ENCODE data around the gene KIF6. TPM values are rescaled to one million over a fixed set of nuclear protein-coding genes. Genes with fewer than 3 reads are reported as not detected.

KIF6 gene
- total RNA-seq, 1 experiment from 2014 or later = not detected

DNA sequence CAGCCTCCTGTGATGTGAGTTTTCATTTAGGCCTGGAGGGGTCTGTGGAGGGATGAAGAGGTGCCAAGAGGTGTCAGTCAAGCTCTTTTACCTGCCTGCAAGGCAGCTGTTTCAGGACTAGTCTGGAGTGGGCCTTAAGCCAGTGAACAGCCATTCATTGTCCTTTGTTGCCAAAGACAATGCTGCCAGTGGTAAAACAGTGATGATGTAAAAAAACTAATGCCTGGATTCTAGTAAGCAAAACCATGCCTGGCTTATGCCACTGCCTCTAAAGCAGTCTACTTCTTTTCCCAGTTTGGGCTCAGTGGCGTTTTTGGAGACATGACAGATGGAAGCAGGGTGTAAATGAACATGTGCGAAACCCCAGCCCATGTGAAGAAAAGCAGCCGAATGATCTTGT lies 309.2 kb downstream of the KIF6 start:
- POLR2A ChIA-PET = no interaction called here
- Histone ChIP-seq H3K27me3 (ENCODE audit: insufficient read depth, low read length) (no peaks in the 10 kb centered on the region), H4K20me1 (ENCODE audit: insufficient read depth) (no peaks in the 10 kb centered on the region), H3K4me2 (ENCODE audit: low read length) (no peak overlapping the region), H3K9me2 (ENCODE audit: insufficient read depth) (no peaks in the 10 kb centered on the region), H3K36me3 (ENCODE audit: control insufficient read depth in 1 of 2, insufficient read depth in 2 of 2, low read length in 2 of 2) (no peaks in the 10 kb centered on the region), H2AFZ (ENCODE audit: low read depth, low read length, poor library complexity, severe bottlenecking) (no peak overlapping the region), H3K27ac (ENCODE audit: low read depth, low read length) (no peak overlapping the region), H3K9me3 (ENCODE audit: control insufficient read depth in 1 of 2, insufficient read depth in 1 of 2, low read depth in 1 of 2, low read length in 2 of 2) (no peaks in the 10 kb centered on the region), H3K4me3 (replicated peaks in 1 of 2; ENCODE audit: low read depth in 1 of 2, low read length in 2 of 2) (no peak overlapping the region), H3K9ac (ENCODE audit: low read length) (no peak overlapping the region), H3K4me1 (ENCODE audit: control insufficient read depth in 1 of 2, insufficient read depth in 2 of 2, low read length in 2 of 2) (peaks cover 0 to 7% of the 10 kb centered on the region in 2 experiments; a peak in 1 of 4 replicates), H3K79me2 (ENCODE audit: insufficient read depth, low read length) (no peaks in the 10 kb centered on the region)
- no peak for DNase-seq (ENCODE audit: low read depth, low spot score)
- no peak for ATAC-seq
- RAD21 ChIA-PET (ENCODE audit: low non-redundant PET in 1 of 2, low total read pairs in 2 of 2, uncharacterized antibody in 2 of 2, unreplicated experiment in 2 of 2) = no interaction called here
- CTCF ChIA-PET = no interaction called here
- intact Hi-C loops (cut with micrococcal nuclease) = no loop called here
- TF ChIP-seq, protein P1, sequence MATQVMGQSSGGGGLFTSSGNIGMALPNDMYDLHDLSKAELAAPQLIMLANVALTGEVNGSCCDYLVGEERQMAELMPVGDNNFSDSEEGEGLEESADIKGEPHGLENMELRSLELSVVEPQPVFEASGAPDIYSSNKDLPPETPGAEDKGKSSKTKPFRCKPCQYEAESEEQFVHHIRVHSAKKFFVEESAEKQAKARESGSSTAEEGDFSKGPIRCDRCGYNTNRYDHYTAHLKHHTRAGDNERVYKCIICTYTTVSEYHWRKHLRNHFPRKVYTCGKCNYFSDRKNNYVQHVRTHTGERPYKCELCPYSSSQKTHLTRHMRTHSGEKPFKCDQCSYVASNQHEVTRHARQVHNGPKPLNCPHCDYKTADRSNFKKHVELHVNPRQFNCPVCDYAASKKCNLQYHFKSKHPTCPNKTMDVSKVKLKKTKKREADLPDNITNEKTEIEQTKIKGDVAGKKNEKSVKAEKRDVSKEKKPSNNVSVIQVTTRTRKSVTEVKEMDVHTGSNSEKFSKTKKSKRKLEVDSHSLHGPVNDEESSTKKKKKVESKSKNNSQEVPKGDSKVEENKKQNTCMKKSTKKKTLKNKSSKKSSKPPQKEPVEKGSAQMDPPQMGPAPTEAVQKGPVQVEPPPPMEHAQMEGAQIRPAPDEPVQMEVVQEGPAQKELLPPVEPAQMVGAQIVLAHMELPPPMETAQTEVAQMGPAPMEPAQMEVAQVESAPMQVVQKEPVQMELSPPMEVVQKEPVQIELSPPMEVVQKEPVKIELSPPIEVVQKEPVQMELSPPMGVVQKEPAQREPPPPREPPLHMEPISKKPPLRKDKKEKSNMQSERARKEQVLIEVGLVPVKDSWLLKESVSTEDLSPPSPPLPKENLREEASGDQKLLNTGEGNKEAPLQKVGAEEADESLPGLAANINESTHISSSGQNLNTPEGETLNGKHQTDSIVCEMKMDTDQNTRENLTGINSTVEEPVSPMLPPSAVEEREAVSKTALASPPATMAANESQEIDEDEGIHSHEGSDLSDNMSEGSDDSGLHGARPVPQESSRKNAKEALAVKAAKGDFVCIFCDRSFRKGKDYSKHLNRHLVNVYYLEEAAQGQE (IDR thresholded peaks at IDR 0.05; ENCODE audit: low read depth) = no peak
- no peak for TF ChIP-seq ZFX (IDR thresholded peaks at IDR 0.05)
- TF ChIP-seq POLR2AphosphoS5 (IDR thresholded peaks at IDR 0.05; ENCODE audit: low read depth, low read length) = no peak
- TF ChIP-seq ZNF274 (IDR thresholded peaks at IDR 0.05; ENCODE audit: low read depth, low read length) = no peak
- TF ChIP-seq YY1 (IDR thresholded peaks at IDR 0.05; ENCODE audit: extremely low read depth, insufficient replicate concordance, low read depth, low read length) = no peak
- TF ChIP-seq TCF7L2 (IDR thresholded peaks at IDR 0.05; ENCODE audit: borderline replicate concordance, extremely low read depth, insufficient read depth, insufficient read length) = no peak
- no peak for TF ChIP-seq POLR2A (IDR thresholded peaks at IDR 0.05; ENCODE audit: borderline replicate concordance, extremely low read depth, insufficient read depth, insufficient read length)
- no peak for TF ChIP-seq SP1 (IDR thresholded peaks at IDR 0.05; ENCODE audit: low read depth)
- no peak for TF ChIP-seq CEBPB (IDR thresholded peaks at IDR 0.05; ENCODE audit: low read depth)
- TF ChIP-seq, protein P2, sequence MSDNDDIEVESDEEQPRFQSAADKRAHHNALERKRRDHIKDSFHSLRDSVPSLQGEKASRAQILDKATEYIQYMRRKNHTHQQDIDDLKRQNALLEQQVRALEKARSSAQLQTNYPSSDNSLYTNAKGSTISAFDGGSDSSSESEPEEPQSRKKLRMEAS (IDR thresholded peaks at IDR 0.05) = no peak
- no peak for TF ChIP-seq EGR1 (IDR thresholded peaks at IDR 0.05; ENCODE audit: low read depth)
- TF ChIP-seq RAD21 (IDR thresholded peaks at IDR 0.05; ENCODE audit: low read depth) = no peak
- BruUV-seq (replicated peaks) = no TSS peak
